Fibroblast of skin of right quadriceps (primary cell): ENCODE results near the gene TYW5.

Source experiments
- DNase-seq: peaks from one replicate; pipeline ENCODE4 v3.0.0-alpha.2; 2013

Gene TYW5, protein sequence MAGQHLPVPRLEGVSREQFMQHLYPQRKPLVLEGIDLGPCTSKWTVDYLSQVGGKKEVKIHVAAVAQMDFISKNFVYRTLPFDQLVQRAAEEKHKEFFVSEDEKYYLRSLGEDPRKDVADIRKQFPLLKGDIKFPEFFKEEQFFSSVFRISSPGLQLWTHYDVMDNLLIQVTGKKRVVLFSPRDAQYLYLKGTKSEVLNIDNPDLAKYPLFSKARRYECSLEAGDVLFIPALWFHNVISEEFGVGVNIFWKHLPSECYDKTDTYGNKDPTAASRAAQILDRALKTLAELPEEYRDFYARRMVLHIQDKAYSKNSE

DNA sequence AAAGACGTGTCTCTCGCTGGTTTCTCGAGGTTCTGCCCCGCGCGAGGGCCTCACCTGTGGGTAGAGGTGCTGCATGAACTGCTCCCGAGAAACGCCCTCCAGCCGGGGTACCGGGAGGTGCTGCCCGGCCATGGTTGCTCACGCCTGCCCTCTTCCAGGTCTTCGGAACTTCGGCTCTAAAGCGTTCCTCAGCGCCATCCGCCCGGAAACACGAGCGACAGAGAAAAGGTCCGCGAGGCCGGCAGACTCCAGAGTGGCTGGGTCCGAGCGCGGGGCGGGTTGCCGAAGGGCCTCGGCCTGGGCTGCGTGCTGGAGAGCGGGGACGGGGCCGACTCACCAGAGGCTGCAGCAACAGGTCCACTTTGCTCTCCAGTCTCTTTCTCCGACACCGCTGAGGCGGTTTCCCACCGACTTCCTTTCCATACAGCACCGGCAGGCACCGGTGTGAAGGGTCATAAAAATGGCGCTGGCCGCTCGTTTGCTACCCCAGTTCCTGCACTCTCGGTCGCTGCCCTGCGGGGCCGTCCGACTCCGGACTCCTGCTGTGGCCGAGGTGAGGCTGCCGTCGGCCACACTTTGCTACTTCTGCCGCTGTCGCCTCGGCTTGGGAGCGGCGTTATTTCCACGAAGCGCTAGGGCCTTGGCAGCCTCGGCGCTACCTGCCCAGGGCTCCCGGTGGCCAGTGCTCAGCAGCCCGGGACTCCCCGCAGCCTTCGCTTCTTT lies at the start of gene TYW5, which contains the start of gene MAIP1:
Gene TYW5 (minus strand): TSS at position 153 of the 723 bp plus-strand sequence. CDS start 21 bp downstream, at position 132.
Gene MAIP1 (plus strand): TSS at position 244 of the 723 bp plus-strand sequence. CDS start 217 bp downstream, at position 461.
- peak; percentile 86 for DNase-seq

DNA sequence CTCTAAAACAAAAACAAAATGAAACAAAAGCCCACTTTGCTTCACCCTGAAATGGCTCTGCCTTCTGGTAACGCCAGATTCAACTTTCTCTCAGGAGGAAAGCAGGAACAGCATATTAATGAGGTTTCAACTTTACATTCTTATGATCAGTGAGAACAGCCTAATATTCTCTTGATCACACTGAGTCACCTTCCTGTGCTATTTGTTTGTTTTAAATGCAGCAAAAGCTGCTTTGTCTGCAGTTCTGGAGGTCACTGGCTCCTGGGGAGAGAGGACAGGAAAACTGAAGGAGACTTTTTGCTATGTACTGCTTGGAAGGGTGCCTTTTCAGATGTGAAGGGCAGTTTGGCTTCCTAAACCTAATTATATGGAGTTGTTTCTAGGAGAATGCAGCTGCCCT lies 48.2 kb upstream of the TYW5 start:
- DNase-seq = no peak

DNA sequence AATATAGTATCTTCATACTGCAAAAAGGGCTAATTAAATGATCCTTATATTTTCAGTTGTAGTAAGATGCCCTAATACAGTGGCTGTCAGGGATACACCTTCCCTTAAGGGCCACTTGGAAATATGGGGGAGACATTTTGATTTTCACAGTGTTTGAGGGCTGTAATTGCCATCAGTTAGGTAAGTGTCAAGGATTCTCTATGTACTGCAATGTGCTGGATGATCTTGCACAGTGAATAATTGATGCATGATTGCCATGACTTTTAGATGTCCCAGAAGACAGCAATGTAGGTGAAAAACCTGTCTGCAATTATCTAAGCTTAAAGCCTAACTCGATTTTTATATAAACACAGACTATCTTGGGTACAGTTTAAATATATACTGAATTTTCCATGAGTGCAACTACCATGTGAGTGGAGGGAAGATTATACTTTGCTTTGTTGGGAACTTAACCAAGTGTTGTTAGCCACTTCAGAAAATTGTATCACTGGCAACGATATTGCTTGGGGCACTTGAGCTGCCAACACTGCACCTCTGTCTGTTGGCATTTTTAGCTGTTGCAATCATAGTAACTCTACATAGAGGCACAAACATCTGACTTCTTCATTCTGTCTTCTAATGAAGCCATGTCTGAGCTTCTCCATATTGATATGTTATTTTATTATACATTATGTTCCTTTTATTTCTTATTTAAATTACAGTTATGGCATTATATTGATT lies 45.3 kb upstream of the TYW5 start:
- DNase-seq = no peak

DNA sequence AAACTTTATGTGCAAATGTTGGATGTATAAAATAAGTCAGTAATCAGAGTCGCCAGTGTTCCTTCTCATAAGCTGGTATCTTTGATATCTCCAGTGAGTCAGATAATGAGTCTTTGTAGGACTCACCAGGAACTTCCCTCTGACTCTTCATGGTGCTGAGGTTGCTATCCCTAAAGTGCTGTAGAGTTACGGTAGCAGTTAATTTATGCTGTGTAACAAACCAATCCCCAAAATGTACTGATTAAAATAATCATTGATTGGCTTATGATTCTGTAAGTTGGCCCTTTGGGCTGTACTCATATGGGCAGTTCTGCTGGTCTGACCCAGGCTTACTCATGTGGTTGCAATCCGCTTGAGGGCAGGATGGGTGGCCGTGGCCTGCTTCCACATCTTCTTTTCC lies 43.9 kb upstream of the TYW5 start:
- DNase-seq = no peak

DNA sequence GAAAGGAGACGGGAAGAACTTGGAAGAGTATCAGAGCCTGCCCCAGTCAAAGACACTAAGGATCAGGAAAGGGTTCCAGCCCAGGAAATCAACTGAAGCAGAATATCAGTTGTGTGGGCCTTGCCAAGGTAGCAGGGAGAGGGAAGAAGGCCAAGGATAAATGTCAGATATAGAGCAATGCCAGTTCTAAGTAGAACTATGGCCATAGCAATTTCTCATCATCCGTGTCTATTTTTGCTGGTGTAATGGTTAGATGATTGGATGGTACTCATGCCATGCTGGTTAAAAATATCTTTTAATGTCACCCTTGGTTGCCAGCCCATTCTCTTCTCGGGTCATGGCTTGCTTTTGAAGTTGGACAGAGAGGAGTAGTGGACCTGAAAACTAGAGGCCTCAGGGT lies 42.0 kb upstream of the TYW5 start:
- DNase-seq = no peak

DNA sequence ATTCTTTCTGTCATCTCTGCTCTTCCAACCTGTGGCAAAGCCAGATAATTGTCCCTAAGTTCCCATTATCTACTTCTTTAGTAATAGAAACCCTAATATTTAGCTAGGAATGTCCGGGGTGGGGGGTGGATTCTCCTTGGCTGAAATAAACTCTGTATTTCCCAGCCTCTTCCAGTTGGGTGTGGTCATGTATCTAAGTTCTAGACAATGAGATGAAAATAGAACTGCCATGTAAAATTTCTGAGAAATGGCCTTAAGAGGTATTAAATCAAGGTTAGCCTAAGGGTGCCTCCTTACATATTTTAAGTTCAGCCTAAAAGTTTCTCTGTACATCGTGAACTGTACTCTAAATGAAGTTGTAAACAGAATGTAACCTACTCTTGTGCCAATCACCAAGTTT lies 39.6 kb upstream of the TYW5 start:
- DNase-seq = no peak

DNA sequence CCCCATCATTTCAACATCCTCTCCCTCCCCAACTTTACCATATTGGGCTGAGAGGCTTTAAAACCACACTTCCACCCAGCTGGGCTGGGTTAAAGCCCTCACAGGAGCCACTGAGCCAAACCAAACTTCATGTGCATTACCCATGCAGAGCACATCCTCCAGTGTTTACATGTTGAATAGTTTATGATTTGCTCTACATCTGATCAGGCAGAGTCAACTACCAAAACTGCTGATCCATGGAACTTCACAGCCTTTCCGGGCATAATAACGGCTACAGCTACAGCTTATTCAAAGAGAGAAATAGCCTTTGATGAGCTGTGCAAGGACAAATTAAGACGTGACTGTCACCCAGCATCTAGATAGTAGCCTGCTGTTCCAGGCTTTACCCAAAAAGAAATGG lies 39.1 kb upstream of the TYW5 start:
- no peak for DNase-seq

DNA sequence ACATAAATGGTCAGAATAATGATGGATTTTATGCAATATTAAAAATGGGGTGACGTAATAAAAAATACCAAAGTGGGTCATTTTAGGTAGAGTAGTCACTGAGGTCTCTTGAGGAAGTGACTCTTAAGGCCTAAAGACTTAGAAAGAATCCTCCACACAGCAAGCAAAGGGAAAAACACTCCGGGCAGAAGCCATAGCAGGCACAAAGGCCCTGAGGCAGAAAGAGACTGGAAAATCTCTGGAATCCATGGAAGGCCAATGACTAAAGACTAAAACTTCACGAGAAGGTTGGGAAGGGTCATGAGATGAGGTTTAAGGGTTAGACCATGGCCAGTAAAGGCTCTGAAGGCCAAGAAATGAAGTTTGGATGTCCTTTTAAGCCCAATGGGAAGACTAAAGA lies 37.0 kb upstream of the TYW5 start:
- DNase-seq = no peak

DNA sequence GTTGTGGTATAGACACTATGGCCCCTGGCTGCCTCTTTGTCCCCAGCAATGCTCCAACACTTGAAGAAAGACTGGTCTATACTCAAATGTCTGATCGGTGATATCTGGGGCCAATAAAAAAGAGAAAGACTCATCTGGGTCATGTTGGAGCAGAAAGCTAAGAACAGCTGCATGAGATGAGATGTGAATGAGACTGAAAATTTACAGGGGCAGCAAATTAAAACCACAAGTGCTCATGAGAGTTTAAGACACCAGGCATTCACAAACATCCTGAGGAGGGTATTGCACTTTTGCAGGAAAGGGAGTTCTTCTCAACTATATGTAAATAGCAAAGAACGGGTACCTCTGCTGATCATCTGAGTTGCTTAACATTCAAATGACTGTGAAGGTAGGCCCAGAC lies 36.4 kb upstream of the TYW5 start:
- DNase-seq = no peak

DNA sequence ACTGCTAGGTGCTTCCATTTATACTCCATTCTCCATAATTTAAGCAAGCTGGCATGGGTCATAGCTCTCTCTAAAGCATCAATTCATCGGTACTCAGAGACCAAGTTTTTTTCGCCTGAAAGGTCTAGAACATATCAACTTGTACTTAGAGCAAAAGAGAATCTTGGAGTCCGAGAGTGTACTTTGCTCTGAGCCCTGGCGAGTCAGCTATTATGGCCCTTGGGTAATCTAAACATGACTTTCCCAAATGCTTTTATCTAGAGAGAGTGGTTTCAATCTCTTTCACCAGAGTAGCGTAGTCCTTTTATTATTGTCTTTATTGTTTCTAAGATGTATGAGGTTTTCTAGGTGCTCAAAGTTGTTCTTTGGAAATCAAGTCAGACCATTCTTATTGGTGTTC lies 34.5 kb upstream of the TYW5 start:
- DNase-seq = no peak

DNA sequence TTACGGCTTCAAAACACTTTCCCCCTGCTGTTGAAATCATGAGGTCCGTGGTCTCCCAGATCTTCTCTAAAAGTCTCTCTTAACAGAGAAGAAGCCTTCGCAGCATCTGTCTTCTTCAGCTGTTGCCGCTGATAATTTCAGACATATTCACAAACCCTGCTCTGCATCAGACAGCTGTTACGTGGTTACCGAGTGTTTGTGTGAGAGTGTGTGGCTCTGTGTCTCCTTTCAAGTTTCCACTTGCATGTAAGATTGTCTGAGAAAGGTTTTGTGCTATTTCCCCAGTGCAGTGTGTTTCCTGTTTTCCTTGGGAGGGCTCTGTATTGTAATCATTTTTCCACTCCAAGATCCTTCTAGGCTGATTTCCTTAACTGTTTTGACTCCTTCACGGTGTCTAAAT lies 32.9 kb upstream of the TYW5 start:
- no peak for DNase-seq

DNA sequence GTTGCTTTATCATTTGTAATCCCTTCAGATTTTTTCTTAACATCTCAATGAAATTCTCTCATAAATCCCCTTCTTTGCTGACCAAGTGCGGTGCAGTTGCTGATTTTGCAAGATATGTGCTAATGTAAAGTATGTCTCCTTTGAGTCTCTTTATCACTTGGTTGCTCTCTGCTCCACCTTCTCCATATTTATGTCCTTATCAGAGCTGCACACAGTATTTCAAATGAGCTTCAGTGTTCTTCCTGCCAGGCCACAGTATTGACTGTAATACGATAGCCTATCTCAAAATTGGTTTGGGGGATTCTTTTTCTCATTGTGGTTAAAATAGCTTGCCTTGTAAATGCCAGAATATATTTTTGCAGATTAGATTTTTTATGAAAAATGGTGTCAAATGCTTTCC lies 32.3 kb upstream of the TYW5 start:
- no peak for DNase-seq

DNA sequence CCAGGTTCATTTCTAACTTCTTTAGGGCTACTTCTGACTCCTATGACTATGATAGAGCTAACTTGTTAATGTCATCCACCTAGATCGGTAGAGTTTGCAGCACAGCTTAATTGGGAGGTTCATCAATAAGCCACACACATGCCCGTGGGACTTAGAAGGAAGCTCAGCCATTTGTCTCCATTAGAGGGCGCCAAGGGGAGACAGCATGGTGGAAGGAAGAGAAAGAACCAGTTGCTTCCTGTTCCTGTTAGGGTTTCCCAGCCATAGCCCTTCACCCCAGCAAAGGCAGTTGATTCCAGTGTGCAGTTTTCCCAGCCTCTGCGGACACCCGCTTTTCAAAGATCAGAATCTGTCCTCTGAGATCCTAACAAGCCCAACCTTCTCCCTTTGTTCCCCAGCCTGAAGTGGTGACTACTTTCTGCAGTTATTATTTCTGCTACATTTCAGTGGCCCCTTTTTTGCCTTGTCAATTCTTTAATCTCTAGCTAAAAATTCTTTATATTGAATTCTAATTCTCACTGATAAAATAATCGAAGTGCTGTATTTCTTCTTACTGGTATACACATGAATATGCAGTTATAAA lies 30.4 kb upstream of the TYW5 start:
- peak; percentile 71 for DNase-seq

DNA sequence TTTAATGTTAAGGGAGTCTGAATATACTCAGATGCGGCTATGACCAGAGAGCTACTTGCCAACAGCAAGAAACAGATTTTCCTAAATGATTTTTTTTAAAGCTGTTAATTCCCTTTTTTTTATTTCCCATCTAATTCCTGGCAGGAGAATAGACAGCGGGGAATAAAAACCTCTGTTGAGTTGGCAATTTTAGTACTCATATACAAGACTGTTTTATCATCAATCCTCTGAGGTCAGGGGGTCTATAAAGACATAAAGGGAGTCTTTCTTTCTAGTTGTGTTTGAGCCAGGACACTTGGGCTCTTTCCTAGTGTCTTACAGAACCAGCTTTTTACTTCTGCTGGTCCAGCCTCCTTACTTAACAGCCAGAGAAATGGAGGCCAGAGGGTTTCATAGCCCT lies 29.5 kb upstream of the TYW5 start:
- no peak for DNase-seq

DNA sequence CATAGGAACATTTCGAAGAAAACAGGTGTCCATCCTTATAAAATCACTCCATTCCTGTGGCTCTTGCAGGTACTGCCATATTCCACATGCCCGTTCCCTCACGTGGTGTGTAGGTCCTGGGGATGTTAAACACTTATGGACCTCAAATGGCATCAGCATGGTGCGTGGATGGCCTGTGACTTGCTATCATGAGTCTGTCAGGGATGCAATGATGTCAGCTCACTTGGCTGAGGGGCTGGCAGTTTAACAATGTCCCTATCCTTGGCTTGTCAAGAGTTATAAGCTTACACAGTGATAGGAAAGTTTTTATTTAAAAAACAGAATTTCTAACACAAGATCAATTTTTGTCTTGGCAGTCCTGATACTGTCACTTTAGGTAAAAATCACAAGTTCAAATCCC lies 28.9 kb upstream of the TYW5 start:
- DNase-seq = no peak

DNA sequence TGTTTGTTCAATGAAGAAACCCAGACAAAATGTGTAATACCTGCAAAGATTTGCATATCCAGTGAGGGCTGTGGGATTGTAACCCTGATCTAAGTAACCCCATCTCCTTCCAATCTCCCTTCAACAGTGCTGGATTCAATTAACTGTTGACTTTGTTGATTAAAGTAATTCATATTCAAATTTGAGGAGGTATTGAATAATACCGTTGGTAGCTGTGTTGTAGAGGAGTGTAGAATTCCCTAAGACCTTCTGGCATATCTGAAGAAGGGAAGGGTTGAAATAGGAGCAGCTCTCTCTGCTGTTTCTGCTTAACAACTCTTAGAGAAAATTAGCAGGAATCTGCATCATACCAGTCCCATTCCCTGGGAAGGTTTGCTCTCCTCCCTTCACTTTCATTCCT lies 28.2 kb upstream of the TYW5 start:
- no peak for DNase-seq

DNA sequence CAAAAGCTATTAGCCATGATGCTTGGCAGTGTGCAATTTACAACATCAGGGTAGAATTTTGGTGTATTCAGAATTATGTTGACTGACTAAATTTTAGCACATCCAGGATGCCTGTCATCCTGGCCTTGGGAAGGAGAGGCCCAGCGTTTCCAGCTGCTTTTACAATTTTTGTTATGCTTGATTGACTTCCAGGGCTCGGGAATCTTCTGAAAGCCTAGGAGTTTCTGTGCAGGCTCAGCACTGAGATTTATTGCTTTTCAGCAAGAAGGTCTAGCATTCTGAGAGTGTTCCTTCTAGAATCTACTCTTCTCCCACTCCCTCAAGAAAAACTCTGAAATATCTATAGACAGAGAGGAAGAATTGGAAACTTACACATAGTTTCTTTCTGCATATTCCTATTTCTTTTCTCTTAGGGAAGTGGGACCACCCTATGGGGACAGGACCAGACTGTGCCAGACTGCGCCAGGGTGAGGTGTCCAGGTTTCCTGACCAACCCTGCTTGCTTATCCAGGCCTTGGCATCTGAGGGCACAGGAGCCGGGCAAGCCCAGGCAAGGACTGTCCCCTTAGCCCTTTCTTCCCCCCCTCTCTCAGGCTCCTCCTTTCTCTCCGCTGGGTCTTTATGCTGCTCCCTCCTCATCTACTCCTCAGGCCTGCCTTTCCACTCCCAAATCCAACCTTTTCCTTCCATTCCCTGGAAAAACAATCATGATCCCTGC lies 27.0 kb upstream of the TYW5 start:
- no peak for DNase-seq

DNA sequence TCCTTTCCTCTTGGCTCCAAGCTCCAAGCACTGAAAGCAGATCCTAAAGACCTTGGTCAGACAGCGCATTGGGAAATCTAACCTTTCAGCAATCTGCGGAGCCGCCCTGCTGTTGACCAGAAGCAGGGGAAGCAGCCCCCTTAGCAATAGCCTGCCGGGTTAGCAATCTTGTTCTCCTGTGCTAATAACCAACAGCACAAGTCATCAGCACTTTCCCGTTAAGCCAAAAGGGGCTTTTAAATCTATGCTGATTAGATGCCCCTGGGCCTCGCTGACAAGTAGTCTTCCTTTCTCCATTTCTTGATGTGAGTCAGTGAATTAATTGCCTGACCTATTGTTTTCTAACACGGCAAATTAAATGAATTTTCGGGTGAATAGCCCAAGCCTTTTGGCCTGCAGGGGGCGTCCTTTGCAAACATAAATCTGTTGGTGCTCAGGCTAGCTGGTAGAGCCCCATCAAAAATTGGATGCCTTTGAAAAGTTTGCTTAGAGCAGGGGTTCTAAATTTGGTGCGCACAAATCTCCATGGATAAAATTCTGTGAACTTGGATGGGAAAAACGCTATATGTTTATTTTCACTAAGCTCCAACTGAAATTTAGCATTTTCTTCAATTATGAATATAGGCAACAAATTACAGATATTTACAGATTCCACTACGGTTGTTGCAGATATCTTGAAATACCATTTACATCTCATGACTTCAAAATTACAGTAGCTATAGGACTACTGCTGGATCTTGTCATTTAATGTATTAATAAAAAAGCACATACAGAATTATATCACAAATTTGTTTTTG lies 24.7 kb upstream of the TYW5 start:
- peak; percentile 79 for DNase-seq

DNA sequence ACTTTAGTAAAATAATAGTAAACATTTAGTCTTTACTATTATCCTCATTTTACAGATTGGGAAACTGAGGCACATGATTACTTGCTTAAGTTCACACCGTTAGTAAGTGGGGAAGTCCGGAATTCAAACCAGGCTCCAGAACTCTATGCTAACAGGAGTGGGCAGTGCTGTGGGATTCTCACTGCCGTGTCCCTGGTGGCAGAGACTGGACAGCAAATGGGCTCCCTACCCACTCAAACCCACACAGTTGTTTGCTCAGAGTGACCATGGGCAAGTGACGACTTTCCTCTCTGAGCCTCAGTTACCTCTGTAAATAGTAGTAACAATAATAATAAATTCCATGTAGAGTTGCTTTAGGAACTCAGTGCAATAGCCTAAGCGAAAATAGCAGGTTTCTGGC lies 24.1 kb upstream of the TYW5 start:
- no peak for DNase-seq

DNA sequence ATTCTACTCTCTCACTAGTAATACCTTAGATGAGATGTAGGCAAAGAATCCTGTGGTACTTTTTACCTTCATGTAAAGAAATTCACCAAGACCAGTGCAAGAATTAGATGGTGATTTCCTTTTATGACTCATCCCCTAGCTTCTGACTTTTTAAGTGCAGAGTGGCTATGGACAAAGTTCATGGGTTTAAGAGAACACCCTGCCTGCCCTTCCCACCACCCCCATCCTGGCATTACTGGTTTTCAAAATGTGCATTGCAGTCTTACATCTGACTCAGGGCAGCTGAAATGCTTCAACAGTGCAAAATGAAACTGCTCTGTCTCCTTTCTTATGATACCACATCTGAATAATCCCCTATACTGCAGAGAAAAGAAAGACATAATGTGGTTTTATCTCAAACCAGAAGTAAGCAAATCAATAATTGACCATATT lies 22.7 kb upstream of the TYW5 start:
- peak; percentile 60 for DNase-seq

DNA sequence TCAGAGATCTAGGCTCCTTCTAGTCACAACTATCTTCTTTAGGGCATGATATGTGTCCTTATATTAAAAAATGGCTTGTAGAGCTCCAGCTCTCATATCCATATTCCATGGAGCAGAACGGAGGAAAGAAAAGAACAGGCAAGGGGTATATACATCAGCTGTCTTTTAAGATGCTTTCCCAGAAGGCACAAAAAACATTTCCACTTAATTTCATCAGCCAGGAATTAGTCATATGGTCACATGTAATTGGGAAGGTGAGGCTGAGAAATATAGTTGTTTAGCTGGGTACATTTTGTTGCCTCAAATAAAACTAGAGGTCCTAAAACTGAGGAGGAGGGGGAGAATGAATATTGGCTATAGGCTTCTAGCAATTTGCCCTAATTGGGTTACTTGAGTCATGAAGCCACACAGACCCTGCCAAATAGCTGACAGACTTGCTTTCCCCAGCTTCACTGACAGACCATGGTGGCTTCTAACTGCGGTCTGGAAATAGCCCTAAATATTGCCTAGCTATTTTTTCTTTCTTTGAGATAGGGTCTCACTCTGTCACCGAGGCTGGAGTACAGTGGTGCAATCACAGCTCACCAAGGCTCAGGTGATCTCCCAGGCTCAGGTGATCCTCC lies 20.1 kb upstream of the TYW5 start:
- peak; percentile 76 for DNase-seq
